CD4-positive, alpha-beta T cell treated with Interleukin-6 at 100 ng/mL for 8 hours (primary cell): Measurements from ENCODE around the gene SLC9A4.

ENCODE experiments used
- DNase-seq: peaks from one replicate; pipeline ENCODE4 v3.0.0-alpha.2; 2020; ENCODE audit warnings: mixed read lengths, low spot score

Gene SLC9A4, protein sequence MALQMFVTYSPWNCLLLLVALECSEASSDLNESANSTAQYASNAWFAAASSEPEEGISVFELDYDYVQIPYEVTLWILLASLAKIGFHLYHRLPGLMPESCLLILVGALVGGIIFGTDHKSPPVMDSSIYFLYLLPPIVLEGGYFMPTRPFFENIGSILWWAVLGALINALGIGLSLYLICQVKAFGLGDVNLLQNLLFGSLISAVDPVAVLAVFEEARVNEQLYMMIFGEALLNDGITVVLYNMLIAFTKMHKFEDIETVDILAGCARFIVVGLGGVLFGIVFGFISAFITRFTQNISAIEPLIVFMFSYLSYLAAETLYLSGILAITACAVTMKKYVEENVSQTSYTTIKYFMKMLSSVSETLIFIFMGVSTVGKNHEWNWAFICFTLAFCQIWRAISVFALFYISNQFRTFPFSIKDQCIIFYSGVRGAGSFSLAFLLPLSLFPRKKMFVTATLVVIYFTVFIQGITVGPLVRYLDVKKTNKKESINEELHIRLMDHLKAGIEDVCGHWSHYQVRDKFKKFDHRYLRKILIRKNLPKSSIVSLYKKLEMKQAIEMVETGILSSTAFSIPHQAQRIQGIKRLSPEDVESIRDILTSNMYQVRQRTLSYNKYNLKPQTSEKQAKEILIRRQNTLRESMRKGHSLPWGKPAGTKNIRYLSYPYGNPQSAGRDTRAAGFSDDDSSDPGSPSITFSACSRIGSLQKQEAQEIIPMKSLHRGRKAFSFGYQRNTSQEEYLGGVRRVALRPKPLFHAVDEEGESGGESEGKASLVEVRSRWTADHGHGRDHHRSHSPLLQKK

DNA sequence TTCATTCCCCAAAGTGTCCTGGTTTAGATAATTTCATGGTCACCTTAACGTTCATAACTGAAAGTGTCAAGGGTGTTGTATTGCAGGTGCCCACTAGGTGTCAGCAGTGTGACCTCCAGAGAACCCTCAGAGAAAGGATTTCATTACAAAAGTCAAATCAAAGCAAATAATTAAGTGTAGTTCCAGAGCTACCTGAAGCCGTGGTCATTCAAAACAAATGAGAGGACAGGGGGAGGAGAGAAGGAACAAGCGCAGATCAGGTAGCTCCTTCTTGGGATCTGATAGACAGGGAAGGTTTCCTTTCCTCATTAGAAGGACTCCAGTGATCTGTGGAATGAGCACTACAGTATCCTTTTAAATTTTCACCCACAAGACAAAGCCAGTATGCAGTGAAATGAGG, at the start of gene SLC9A4:
Gene SLC9A4 (plus strand): TSS at position 207 of the 400 bp plus-strand sequence. CDS start 534 bp downstream, outside the sequence.
- peak; percentile 34 for DNase-seq

DNA sequence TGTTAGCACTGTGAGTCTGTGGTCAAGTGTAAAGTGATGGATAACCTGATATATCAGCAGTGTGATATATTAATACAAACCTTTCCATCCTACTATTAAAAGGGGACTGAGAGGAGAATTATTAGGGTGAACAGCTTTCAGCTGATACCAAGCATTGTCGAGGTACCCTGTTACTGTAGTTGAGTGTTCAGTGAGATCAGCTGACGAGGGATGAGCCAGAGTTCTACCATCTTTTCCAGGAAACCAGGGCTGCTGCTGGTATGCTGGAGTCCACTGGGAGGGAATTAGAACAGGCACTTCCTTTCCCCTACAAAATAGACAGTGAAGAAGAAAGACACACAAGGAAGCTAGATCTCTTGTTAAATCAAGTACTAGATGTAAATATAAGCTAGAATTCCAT, 49.7 kb upstream of the SLC9A4 start:
- no peak for DNase-seq

DNA sequence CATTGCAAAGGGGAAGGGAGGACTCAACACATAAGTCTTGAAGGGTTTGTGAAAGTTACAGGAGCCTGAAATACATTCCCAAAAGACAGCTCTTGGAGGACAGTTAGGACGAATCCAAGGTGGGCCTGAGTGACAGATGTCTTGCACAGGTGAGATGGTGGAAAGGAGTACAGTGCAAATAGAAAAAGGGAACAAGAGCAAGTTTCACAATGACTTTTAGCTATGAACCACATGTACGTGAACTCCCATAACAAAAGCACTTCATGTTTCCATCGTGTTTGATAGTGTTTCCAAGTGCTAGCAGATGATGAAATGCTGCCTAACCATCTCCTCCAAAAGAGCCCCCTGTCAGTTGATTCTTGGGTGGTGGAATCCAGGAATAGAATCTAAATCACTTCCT, 48.3 kb upstream of the SLC9A4 start:
- no peak for DNase-seq

DNA sequence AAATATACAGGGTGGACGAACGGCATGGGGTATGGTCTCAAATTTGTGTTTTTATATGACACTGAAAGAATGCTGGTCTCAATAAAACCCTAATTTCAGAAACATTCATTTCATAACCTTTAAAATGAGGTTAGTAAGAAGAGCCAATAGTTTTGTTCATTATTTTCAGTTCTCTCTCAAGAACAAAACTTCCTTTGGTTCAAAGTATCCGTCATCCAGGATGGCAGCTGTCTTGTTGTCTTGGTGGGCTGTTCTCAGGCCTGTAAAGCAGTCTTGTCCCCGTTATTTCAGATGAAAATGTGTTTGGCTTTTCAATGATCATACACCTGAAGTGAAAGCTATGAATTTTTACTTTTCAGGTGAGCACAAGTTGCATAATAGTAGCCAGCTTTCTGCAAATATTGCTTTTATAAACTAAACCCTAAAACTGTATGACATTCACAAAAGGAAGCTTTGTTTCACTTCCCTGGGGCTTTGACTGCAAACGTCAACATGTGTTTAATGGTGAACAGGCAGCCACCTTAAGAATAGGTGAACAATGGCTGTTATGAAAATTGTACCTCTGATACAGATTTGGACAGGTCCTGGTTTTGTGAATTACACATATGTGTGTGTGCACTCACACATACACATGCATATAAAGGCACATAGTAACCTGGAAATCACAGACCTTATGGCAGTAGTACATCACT, 47.4 kb upstream of the SLC9A4 start:
- no peak for DNase-seq

DNA sequence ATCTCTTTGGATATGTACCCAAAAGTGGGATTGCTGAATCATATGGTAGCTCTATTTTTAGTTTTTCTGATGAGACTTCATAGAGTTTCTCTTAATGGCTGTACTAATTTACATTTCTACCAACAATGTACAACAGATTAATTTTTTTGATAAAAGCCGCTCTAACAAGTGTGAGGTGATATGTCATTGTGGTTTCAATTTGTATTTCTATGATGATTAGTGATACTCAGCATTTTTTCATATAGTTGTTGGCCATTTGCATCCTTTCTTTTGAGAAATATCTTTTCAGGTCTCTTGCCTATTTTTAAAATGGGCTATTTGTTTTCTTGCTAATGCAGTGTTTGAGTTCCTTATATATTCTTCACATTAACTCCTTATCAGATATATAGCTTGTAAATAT, 45.8 kb upstream of the SLC9A4 start:
- DNase-seq = no peak

DNA sequence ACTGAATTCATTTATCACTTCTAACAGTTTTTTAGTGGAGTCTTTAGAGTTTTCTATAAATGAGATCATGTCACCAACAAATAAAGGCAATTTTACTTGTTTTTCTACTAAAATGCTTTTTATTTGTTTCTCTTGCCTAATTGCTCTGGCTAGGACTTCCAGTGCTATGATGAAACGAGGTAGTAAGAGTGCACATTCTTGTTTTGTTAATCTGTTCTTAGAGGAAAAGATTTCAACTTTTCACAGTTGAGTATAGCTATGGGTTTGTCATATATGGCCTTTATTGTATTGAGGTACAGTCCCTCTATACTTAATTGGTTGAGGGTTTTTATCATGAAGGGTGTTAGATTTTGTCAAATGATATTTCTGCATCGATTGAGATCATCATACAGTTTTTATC, 44.5 kb upstream of the SLC9A4 start:
- DNase-seq = no peak

DNA sequence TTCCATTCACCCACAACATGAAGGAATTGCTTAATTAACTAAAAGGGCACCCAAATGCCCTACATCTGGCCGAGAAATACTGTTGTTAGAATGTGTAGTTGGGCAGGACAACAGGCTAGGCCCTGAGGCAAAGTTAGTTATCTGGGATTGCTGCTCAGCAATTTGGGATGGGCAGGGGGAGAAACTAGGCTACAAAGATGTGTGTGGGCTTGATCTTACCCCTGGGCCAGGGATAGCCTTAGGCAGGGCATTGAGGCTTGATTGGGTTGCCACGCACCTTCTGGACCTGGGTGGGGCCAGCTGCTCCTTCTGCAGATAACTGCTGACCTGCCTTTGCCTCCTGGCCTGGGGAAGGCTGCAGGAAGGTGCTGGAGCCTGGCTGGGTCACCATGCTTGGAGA, 40.6 kb upstream of the SLC9A4 start:
- DNase-seq = no peak

DNA sequence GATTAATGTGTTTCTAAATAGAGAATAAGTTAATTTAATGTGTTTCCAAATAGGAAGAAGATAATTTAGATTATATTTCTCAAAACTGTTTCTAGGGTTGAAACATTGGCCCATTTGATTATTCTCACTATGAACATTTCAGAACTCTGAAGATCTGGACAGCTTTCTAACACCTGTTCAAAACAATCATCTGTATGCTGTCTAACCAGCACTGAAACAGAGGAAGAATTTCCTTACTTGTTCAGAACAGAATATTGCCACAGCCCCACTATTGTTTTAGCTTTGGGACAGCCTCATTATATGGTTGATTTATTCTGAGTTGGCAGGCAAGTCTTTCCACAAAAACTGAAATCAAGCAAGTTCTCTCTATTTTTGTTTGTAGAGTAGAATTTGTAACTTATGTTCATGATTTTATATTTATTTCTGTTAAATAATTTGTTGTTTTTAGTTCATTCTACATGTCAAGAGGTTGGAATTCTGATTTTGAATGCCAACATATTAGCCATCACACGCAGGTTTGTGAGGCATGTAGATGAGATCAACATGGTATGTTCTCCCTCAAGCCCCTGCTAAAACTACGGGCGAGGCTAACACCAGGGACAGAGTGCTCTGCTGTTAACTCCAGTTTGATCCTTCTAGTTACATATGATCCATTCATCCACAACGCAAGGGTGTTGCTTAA, 38.9 kb upstream of the SLC9A4 start:
- no peak for DNase-seq

DNA sequence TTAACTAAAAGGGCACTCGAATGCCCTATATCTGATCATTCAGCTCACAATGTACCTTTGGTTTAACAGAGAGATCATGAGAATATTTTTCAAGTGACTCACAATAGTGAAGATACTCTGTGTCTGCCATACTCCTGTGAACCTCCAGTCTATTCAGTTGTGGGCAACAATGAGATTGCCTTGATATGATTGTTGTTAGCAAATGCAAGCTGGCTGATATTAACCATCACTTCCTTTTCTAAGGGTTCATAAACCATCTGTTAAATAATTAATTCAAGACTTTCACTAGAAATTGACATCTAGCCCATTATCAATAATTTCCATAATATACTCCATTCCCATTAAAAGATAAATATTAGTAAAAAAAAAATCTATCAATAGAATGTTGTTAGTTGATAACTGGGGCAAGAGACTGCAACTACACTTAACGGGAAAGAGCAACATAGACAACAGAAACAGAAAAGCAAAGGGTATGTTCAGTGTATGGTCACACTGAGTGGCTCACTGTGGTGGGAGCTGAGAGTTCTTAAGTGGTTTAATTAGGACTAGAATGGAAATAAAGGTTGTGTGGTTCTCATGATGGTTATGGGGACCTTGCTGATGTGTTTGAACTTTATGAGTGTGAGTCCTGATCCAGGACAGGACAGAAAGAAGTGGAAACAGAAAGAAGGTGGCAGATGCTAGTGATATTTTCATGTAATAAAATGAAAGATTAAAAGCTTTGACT, 38.2 kb upstream of the SLC9A4 start:
- DNase-seq = no peak

DNA sequence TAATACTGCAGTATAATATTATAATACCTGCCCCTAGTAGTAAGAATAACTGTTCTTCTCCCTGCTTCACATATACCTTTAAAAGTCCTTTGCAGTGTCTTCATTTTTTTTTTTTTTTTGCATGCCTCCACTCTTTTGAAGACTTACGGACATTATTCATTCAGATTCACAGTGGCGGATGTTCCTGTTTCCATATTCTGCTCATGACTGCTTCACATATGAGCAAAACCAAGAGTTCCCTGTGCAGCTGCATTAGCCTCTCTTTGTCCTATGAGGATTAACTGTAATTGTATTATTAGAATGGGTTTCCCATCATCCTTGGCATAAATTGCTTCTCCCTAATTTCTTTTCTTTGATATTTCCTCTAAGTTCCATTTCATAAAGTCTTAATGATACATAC, 37.3 kb upstream of the SLC9A4 start:
- DNase-seq = no peak

DNA sequence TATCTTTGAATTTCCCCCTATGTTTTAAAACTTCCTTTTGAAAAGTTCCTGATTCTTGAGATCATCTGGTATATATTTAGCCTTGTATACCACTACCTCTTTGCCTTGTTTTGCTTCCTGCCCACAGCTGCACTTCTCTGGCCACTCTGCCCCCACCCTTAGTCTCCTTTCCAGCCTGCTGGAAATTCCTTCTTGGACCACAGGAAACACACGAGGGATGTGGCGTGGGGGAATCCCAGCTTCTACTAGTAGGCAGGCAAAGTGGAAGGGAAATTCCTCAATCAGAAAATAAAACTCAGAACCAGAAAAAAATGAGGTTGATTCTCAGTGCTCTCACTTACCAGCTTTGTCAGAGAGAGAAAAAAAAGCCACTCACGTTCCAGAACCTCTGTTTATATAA, 36.7 kb upstream of the SLC9A4 start:
- DNase-seq = no peak

DNA sequence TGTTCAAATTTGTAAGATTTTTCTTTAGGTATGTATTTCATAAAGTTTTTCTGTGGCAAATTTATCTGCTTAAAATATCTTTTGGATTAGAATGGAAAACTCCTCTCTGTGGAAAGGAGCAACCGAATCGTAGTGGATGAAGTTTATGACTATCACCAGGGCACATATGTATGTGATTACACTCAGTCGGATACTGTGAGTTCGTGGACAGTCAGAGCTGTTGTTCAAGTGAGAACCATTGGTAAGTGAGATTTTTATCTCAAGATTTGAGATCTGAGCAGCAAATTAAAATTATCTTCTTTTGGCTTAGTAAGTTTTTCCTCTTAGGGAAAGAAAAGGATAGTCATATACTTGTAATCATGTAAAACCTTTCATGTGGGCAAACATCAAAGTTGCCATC, 35.9 kb upstream of the SLC9A4 start:
- no peak for DNase-seq

DNA sequence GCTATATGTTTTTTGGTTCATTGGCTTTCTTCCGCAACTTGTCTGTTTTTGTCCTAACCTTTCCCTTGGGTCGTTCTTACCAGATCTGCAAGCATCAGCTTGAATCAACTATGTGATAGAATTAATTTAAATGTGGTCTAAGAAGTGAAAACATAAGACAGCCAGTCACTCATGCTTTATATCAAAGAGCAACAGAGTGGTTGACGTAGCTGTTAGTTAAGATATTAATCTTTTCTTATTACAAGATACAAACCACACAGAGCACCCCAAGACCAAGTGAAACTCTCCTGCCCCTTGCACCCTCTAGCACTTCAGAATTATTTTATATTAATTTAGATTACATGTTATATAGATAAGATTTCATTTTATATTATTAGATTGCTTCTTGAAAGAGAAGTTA, 34.9 kb upstream of the SLC9A4 start:
- DNase-seq = no peak

DNA sequence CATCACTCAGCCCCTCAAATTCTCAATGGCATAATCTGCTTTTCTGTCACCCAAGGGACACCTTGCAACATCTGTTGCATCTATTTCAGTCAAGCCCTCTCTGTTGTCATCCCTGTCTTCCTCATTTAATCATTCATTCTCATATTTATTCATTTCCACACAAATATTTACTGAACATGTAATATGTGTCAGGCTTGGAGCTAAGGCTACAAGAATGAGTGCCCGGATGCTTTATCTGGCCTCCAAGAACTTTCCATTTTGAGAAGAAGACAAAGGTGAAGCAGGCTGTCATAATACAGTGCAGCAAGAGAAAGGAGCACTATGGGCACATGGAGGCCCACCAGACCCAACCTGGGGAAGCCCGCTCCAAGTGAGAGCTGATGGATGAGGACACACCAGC, 34.4 kb upstream of the SLC9A4 start:
- no peak for DNase-seq

DNA sequence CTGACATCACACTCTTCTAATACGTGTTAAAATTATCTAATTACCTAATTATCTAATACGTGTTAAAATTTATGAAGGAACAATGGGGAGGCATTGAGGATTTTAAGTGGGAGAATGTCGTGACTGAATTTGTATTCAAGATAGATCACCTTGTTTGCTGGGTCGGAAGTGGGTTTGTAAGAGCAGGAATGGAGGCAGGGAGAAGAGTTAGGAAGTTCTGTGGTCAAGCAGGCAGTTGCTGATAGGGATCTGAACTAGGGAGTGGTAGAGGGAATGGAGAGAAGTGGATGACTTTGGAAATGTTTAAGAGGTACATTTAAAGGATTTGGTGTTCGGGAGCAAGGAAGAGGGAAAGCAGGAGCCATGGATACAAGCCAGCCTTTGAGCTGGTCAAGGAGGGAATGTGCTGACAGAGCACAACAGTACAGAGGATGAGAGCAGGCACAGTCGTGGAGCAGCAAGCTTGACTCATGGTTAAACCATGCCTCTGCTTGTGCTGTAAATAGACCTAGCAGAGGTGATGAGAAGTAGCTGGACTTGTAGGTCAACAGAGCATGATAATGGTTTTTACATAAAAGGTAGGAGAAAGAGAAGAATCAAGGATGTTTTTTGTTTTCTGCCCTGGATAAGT, 33.8 kb upstream of the SLC9A4 start:
- DNase-seq = no peak

DNA sequence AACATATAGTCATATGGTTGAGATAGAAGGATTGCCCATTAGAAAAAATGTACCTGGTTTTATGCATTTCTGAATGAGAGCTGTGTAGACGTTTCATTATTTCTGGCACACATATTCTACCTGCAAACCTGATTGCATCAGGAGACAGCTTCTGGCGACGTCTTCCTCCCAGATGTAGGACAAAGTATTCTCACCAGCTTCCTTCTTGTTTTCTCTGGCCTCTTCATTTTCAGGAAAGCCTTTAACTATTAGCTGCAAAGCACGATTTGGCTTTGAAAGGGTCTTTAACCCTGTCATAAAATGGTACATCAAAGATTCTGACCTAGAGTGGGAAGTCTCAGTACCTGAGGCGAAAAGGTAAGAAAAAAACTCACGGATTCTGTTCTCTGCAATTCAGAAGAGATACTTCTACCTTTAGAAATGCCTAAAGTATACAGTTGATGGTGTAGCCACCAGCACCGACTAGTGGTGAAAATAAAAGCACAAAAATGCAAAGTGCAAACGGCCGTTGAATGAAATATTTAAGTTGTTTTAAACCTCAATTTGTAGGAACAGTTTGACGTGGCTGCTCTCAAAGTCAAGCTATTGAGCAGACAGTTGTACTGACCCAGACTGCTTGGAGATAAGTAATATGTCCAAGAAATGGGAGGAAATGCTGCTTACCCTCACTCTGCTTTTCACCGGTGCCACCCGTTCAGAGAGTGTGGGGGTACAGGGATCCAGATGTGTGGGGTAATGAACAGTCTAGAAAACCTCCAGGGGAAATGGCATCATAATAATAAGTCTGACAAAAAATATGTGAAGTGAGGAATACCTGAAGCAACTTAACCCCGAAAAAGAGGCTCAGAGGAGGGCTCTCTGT, 29.8 kb upstream of the SLC9A4 start:
- DNase-seq = peak; percentile 62

DNA sequence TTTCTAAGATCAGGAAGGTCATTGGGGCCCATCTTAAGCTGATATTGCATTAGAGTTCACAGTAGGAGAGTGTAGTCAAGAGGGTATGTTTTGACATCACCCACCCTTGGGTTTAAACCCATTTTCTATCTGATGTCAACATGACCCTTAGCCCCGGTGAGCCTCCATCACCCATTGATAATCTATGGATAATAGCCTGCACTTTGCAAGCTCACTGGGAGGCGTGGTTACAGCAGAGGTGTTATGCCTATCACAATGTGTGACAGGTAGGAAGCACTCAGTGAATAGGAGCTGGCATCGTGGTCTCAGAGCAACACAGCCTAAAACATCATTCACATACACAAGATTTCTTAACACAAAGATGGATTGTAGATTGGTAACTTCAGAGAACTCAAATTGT, 28.8 kb upstream of the SLC9A4 start:
- no peak for DNase-seq

DNA sequence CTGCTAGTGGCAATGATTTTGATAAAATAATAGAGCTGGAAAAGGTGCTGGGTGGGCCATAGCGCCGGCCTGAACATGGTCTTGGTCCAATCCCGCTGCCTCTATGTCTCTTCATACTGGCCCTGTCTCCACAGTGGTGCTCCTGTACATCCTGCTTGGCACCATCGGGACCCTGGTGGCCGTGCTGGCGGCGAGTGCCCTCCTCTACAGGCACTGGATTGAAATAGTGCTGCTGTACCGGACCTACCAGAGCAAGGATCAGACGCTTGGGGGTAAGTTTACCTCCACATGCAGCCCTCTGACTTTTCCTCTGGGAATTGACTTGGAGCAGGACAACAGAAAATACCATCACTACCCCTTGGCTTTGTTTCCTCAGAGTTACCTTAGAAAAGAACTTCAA, 26.1 kb upstream of the SLC9A4 start:
- no peak for DNase-seq

DNA sequence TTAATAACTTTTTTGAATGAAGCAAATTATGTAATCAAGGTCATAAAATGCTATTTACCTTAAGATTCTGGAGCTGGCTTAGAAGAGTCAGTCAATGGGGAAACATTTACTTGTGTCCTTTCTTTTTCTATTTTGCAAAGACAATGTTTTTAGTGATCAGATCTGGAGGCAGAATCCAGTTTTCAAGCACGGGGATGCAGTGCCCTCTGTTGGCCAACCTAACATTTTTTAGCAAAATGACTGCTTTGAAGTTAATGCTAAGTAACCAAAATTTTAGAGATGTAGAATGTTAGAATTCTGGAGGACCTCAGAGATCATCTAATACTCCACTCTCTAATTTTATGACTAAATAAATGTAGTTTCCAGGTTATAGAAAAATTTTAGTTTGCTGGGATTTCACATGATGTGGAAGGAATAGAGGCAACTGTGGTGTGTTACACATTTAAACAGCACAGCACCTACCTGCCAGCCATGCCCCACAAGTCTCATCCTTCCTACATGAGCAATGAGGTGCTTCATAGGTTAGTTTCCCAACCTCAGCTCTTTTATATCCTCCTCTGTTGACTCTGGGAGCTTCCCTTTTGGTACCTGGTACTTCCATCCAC, 23.6 kb upstream of the SLC9A4 start:
- DNase-seq = peak; percentile 60

DNA sequence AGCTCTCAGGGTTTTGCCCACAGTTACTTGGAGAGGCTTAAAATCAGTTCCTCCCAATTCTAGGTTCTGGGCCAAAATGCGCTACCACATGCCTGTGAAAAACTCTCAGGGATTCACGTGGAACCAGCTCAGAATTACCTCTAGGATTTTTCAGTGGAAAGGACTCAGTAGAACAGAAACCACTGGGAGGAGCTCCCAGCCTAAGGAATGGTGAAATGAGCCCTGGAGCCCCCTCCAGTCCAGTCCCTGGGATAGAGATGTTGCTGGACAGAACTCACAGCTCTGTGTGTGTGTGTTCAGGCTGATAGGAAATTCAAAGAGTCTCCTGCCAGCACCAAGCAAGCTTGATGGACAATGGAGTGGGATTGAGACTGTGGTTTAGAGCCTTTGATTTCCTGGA, 21.1 kb upstream of the SLC9A4 start:
- no peak for DNase-seq
